Trophoblast cell (in vitro differentiated cells and primary cell): Measurements from ENCODE around the gene GABBR1.

Source experiments
- DNase-seq, 2 donors: peaks; one replicate each; pipeline ENCODE4 v3.0.0-alpha.2; 2016
- H2AFZ ChIP-seq: 2 replicates; pipeline ENCODE4 v1.6.1; 2013; ENCODE audit warnings: low read length, moderate library complexity, mild to moderate bottlenecking; ENCODE audit not compliant: insufficient read depth, poor library complexity
- H2AK5ac ChIP-seq: 2 replicates; pipeline ENCODE4 v1.6.1; 2013; ENCODE audit warnings: mild to moderate bottlenecking, low read length
- H2BK120ac ChIP-seq: 2 replicates; pipeline ENCODE4 v1.6.1; 2013; ENCODE audit warnings: low read length, mild to moderate bottlenecking, moderate library complexity; ENCODE audit not compliant: insufficient read depth, poor library complexity
- H2BK12ac ChIP-seq: 2 replicates; pipeline ENCODE4 v1.6.1; 2013; ENCODE audit warnings: mild to moderate bottlenecking, low read length, moderate library complexity
- H2BK5ac ChIP-seq: 2 replicates; pipeline ENCODE4 v1.6.1; 2013; ENCODE audit warnings: low read length, low read depth, moderate library complexity, mild to moderate bottlenecking; ENCODE audit not compliant: poor library complexity
- H3K14ac ChIP-seq: 2 replicates; pipeline ENCODE4 v1.6.1; 2013; ENCODE audit warnings: mild to moderate bottlenecking, low read length
- H3K18ac ChIP-seq: 2 replicates; pipeline ENCODE4 v1.6.1; 2013; ENCODE audit warnings: mild to moderate bottlenecking, low read length
- H3K23ac ChIP-seq: 2 replicates; pipeline ENCODE4 v1.6.1; 2013; ENCODE audit warnings: low read length
- H3K27ac ChIP-seq: 2 replicates; pipeline ENCODE4 v1.5.1; 2013; ENCODE audit warnings: low read depth, mild to moderate bottlenecking, inconsistent platforms, low read length, moderate library complexity
- H3K27me3 ChIP-seq: 2 replicates; pipeline ENCODE4 v1.6.1; 2013; ENCODE audit warnings: inconsistent platforms, mild to moderate bottlenecking, low read length, moderate library complexity; ENCODE audit not compliant: insufficient read depth
- H3K36me3 ChIP-seq, 2 experiments: 1 replicate in 1 of 2; 2 replicates in 1 of 2; pipeline ENCODE4 v1.6.1; 2013; ENCODE audit warnings: low read length in 2 of 2, mild to moderate bottlenecking in 2 of 2, moderate library complexity in 1 of 2; ENCODE audit not compliant: insufficient read depth in 2 of 2, control insufficient read depth in 1 of 2
- H3K4ac ChIP-seq: 2 replicates; pipeline ENCODE4 v1.6.1; 2013; ENCODE audit warnings: low read depth, mild to moderate bottlenecking, low read length, moderate library complexity
- H3K4me1 ChIP-seq, 2 experiments: 1 replicate in 1 of 2; 2 replicates in 1 of 2; pipeline ENCODE4 v1.6.1; 2013; ENCODE audit warnings: low read length in 2 of 2, mild to moderate bottlenecking in 2 of 2, moderate library complexity in 1 of 2; ENCODE audit not compliant: insufficient read depth in 2 of 2, control insufficient read depth in 1 of 2
- H3K4me2 ChIP-seq: 2 replicates; pipeline ENCODE4 v1.6.1; 2013; ENCODE audit warnings: inconsistent platforms, mild to moderate bottlenecking, low read length, moderate library complexity
- H3K4me3 ChIP-seq: 2 replicates; pipeline ENCODE4 v1.5.1; 2013; ENCODE audit warnings: mild to moderate bottlenecking, low read depth, low read length, inconsistent platforms
- H3K79me1 ChIP-seq: one replicate; pipeline ENCODE4 v1.6.1; 2013; ENCODE audit warnings: low read length
- H3K79me2 ChIP-seq: 2 replicates; pipeline ENCODE4 v1.6.1; 2013; ENCODE audit warnings: low read length, mild to moderate bottlenecking; ENCODE audit not compliant: control insufficient read depth, insufficient read depth, poor library complexity
- H3K9ac ChIP-seq: 2 replicates; pipeline ENCODE4 v1.6.1; 2013; ENCODE audit warnings: mild to moderate bottlenecking, low read length
- H3K9me3 ChIP-seq: 2 replicates; pipeline ENCODE4 v1.6.1; 2013; ENCODE audit warnings: low read depth, mild to moderate bottlenecking, control low read depth, inconsistent platforms, low read length; ENCODE audit not compliant: insufficient read depth
- H4K12ac ChIP-seq: 2 replicates; pipeline ENCODE4 v1.6.1; 2013; ENCODE audit warnings: low read depth, mild to moderate bottlenecking, low read length, moderate library complexity
- H4K8ac ChIP-seq: 2 replicates; pipeline ENCODE4 v1.6.1; 2013; ENCODE audit warnings: low read depth, mild to moderate bottlenecking, low read length, moderate library complexity
- H4K91ac ChIP-seq: one replicate; pipeline ENCODE4 v1.6.1; 2013; ENCODE audit warnings: low read depth, mild to moderate bottlenecking, low read length, moderate library complexity
- WGBS: extraction: QIAGEN DNeasy Blood & Tissue Kit; methylation state at CpG from one replicate; pipeline ENCODE4 v1.1.7; 2013; ENCODE audit warnings: missing lambda C conversion rate; ENCODE audit not compliant: insufficient read length, insufficient coverage; ENCODE audit errors: extremely low coverage; 5-methylcytosine and 5-hydroxymethylcytosine counted together

The GABBR1 gene

GRCh38 chr6:29590218-29590808, 42.7 kb downstream of the GABBR1 start:
- DNase-seq, result no peak
- Histone ChIP-seq H3K27me3 (no peaks in the 10 kb centered on the region), H3K9ac (no peak overlapping the region), H2AFZ (no peak overlapping the region), H3K4me1 (no peaks in the 10 kb centered on the region), H3K4ac (no peak overlapping the region), H3K4me3 (no peak overlapping the region), H3K79me2 (no peaks in the 10 kb centered on the region), H3K14ac (no peak overlapping the region), H3K27ac (no peak overlapping the region), H4K91ac (no peak overlapping the region), H2AK5ac (no peak overlapping the region), H2BK12ac (no peak overlapping the region), H3K9me3 (no peaks in the 10 kb centered on the region), H3K18ac (no peak overlapping the region), H3K79me1 (no peaks in the 10 kb centered on the region), H2BK120ac (no peak overlapping the region), H4K8ac (no peak overlapping the region), H3K4me2 (no peak overlapping the region), H4K12ac (no peak overlapping the region), H3K23ac (no peak overlapping the region), H2BK5ac (no peak overlapping the region), H3K36me3 (no peaks in the 10 kb centered on the region)
- WGBS, result no CpG with 5 or more reads among the region's 4 CpGs

DNA sequence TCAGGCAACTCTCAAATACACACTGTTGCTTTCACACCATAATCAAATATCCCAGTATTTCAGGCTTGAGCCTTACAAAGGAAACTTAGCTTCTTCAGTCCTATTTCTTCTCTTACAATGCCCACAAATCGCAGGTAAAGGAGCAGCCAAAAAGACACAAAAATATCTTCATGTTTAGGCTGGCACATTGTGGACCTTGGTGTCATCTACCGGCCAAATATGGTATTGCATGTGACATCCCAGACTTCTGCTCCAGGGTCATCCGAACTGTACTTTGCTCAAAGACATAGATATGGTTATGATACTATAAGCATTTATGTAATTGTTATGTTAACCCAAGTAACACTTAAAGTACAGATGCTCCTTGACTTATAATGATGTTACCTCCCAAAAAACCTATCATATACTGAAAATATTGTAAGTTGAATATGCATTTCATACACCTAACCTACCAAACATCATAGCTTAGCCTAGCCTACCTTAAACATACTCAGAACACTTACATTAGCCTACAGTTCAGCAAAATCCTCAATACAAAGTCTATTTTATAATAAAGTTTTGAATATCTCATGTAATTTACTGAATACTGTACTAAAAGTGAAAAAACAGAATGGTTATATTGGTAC, 43.4 kb downstream of the GABBR1 start:
- Histone ChIP-seq H2AFZ (no peak overlapping the region), H3K27me3 (no peaks in the 10 kb centered on the region), H2BK120ac (no peak overlapping the region), H4K8ac (no peak overlapping the region), H3K27ac (no peak overlapping the region), H2BK12ac (no peak overlapping the region), H2BK5ac (no peak overlapping the region), H3K4ac (no peak overlapping the region), H3K4me2 (no peak overlapping the region), H3K4me3 (no peak overlapping the region), H4K91ac (no peak overlapping the region), H3K79me1 (no peaks in the 10 kb centered on the region), H4K12ac (no peak overlapping the region), H3K9ac (no peak overlapping the region), H3K18ac (no peak overlapping the region), H3K79me2 (no peaks in the 10 kb centered on the region), H3K14ac (no peak overlapping the region), H3K36me3 (no peaks in the 10 kb centered on the region), H3K23ac (no peak overlapping the region), H3K9me3 (no peaks in the 10 kb centered on the region), H3K4me1 (no peaks in the 10 kb centered on the region), H2AK5ac (no peak overlapping the region)
- peak; percentile 17 to 71 for DNase-seq
- no CpG with 5 or more reads among the region's 3 CpGs for WGBS

DNA sequence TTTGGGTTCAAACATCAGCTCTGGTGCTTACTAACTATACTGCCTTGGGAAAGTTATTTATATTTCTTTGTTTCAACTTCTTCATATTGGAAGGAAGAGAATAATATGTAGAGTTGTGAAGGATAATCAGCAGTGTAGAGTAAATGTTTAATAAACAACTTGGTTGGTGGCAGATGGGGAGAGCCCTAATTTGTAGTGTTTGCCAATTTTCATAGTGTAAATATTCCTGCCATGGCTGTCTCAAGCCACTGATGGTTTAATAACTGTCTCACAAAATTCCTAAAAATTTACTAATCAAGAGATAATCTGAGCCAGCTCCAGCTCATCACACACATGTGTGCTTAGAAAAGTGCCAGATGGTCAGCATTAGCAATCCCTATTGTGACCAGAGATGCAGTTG, 48.2 kb downstream of the GABBR1 start, which contains the start of gene OR2H2:
Gene OR2H2, plus strand, starts transcription at position 301 of the 400 bp plus-strand sequence. CDS start 2,824 bp downstream, outside the sequence.
- H3K9me3 ChIP-seq, result no peaks in the 10 kb centered on the region
- H3K4ac ChIP-seq, result no peak within 1 kb of the TSS
- no peaks in the 10 kb centered on the region for H3K79me1 ChIP-seq
- no peaks in the 10 kb centered on the region for H3K4me1 ChIP-seq
- no peak within 1 kb of the TSS for H2BK120ac ChIP-seq
- no peak within 1 kb of the TSS for H2AFZ ChIP-seq
- no peak within 1 kb of the TSS for H2AK5ac ChIP-seq
- H2BK5ac ChIP-seq, result no peak within 1 kb of the TSS
- no peak within 1 kb of the TSS for H3K18ac ChIP-seq
- no peak within 1 kb of the TSS for H3K14ac ChIP-seq
- no peak within 1 kb of the TSS for H4K12ac ChIP-seq
- no peaks in the 10 kb centered on the region for H3K79me2 ChIP-seq
- H3K4me2 ChIP-seq, result no peak within 1 kb of the TSS
- H3K36me3 ChIP-seq, result no peaks in the 10 kb centered on the region
- no peak for DNase-seq
- H2BK12ac ChIP-seq, result no peak within 1 kb of the TSS
- no peak within 1 kb of the TSS for H3K23ac ChIP-seq
- no peak within 1 kb of the TSS for H3K27ac ChIP-seq
- H4K8ac ChIP-seq, result no peak within 1 kb of the TSS
- no peak within 1 kb of the TSS for H4K91ac ChIP-seq
- no peak within 1 kb of the TSS for H3K4me3 ChIP-seq
- no peaks in the 10 kb centered on the region for H3K27me3 ChIP-seq
- H3K9ac ChIP-seq, result no peak within 1 kb of the TSS

DNA sequence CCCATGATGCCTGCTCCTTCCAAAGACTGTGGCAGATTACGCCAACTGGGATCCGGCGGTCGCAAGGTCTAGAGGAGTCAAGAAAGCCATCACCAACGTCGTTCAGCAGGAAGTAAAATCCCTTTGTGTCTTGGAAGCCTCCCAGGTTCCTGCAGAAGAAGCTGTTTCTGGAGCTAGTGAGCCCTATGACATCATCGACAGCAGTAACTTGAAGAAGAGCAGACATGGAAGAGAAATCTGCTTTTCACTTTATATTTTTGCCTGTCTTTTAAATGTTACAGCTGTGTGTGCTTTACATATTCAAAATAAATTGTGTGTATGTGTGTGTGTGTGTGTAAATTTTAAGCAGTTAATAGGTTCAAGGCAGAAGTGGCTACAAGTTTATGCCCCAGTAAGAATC, 55.4 kb downstream of the GABBR1 start:
- H2BK5ac ChIP-seq, result no peak overlapping the region
- no peak overlapping the region for H3K4ac ChIP-seq
- no peak overlapping the region for H2BK12ac ChIP-seq
- H3K27me3 ChIP-seq, result no peaks in the 10 kb centered on the region
- no peak overlapping the region for H3K18ac ChIP-seq
- H3K79me1 ChIP-seq, result no peaks in the 10 kb centered on the region
- H3K36me3 ChIP-seq, result no peaks in the 10 kb centered on the region
- H3K4me3 ChIP-seq, result no peak overlapping the region
- H2AFZ ChIP-seq, result no peak overlapping the region
- no CpG with 5 or more reads among the region's 7 CpGs for WGBS
- no peak overlapping the region for H3K14ac ChIP-seq
- H3K79me2 ChIP-seq, result no peaks in the 10 kb centered on the region
- no peak overlapping the region for H4K12ac ChIP-seq
- H3K27ac ChIP-seq, result no peak overlapping the region
- DNase-seq, result no peak
- no peak overlapping the region for H3K9ac ChIP-seq
- no peak overlapping the region for H3K4me2 ChIP-seq
- H2BK120ac ChIP-seq, result no peak overlapping the region
- no peak overlapping the region for H4K8ac ChIP-seq
- peaks cover 4% of the 10 kb centered on the region for H3K9me3 ChIP-seq
- H4K91ac ChIP-seq, result no peak overlapping the region
- H3K4me1 ChIP-seq, result peaks cover 0 to 3% of the 10 kb centered on the region in 2 experiments
- H3K23ac ChIP-seq, result no peak overlapping the region
- no peak overlapping the region for H2AK5ac ChIP-seq
